HepG2 (cell line): ENCODE measurements around the gene SRGAP2B. TPM values are rescaled to one million over a fixed set of nuclear protein-coding genes. Genes with fewer than 3 reads are reported as not detected.
"Not testable (repeated sequence)": the region's sequence is repeated elsewhere in the genome, so short reads cannot be mapped to it uniquely, and the experiment has no call there.

Experiments
- ATAC-seq: fragments of 200-7000 bp; cut with Tn5 transposase; 3 replicates; pipeline ENCODE4 v1.9.1; 2020; ENCODE audit warnings: mild to moderate bottlenecking, moderate library complexity
- BruUV-seq: library from RNA; stranded (reverse); fragments of 400-500 nt; replicated peaks from 2 replicates; lab custom pipeline; 2021; lab: Mats Ljungman, UMichigan
- CTCF ChIA-PET: fragments of 300-600 bp; formaldehyde crosslinking; extraction: SDS; loops from one replicate; lab custom pipeline; 2021; ENCODE audit warnings: low total read pairs, inconsistent platforms, low intra/inter-chr PET ratio; lab: Yijun Ruan, JAX
- POLR2A ChIA-PET: fragments of 350-600 bp; sonication (Branson Sonifier 250); formaldehyde crosslinking; loops from one replicate; lab custom pipeline; 2020; ENCODE audit warnings: antibody characterized with exemption, inconsistent platforms; lab: Yijun Ruan, JAX
- DNase-seq: peaks from one replicate; pipeline ENCODE4 v3.0.0-alpha.2; 2015; ENCODE audit warnings: low spot score
- FAIRE-seq: peaks from 3 replicates; lab custom pipeline; 2011; peaks lifted over from hg19 to GRCh38; lab: Jason Lieb, UNC
- H2AFZ ChIP-seq: one replicate; pipeline ENCODE4 v1.6.1; 2011; ENCODE audit warnings: low read length, inconsistent platforms
- H3K27ac ChIP-seq: fragments of 300-600 bp; 3 replicates; pipeline ENCODE4 v1.8.0; 2011; ENCODE audit warnings: mixed run types, mild to moderate bottlenecking, mixed read lengths, low read length, inconsistent platforms; ENCODE audit not compliant: insufficient read depth; ENCODE audit errors: extremely low read length
- H3K27me3 ChIP-seq, 2 experiments: fragments of 200-600 bp in 1 of 2; 2 replicates in 1 of 2; 3 replicates in 1 of 2; pipeline versions ENCODE4 v1.6.0 to v1.8.0; 2011; ENCODE audit warnings: low read length in 2 of 2, mild to moderate bottlenecking in 2 of 2, moderate library complexity in 2 of 2, inconsistent platforms in 1 of 2; ENCODE audit not compliant: insufficient read depth in 2 of 2, control insufficient read depth in 1 of 2
- H3K36me3 ChIP-seq, 2 experiments: fragments of 200-600 bp in 1 of 2; replicated peaks in 1 of 2; 2 replicates in 1 of 2; 3 replicates in 1 of 2; pipeline versions ENCODE4 v1.5.1 to v1.8.0; 2011; ENCODE audit warnings: low read length in 2 of 2, inconsistent platforms in 1 of 2; ENCODE audit not compliant: insufficient read depth in 2 of 2, control insufficient read depth in 1 of 2
- H3K4me1 ChIP-seq: 2 replicates; pipeline ENCODE4 v1.5.1; 2012; ENCODE audit warnings: low read length, inconsistent platforms; ENCODE audit not compliant: insufficient read depth
- H3K4me2 ChIP-seq: 2 replicates; pipeline ENCODE4 v1.6.0; 2011; ENCODE audit warnings: low read depth, low read length, inconsistent platforms
- H3K4me3 ChIP-seq, 3 experiments: fragments of 200-600 bp in 1 of 3; sonication (generic), shearing (Covaris generic) in 1 of 3; replicated peaks in 1 of 3; 2 replicates each; pipeline ENCODE4 v1.5.1; 2011 to 2016; ENCODE audit warnings: low read length in 3 of 3, inconsistent platforms in 2 of 3, low read depth in 2 of 3, mild to moderate bottlenecking in 2 of 3, control low read depth in 1 of 3, mixed read lengths in 1 of 3; ENCODE audit not compliant: insufficient read depth in 1 of 3
- H3K79me2 ChIP-seq: one replicate; pipeline ENCODE4 v1.6.1; 2011; ENCODE audit warnings: low read length, inconsistent platforms; ENCODE audit not compliant: insufficient read depth
- H3K9ac ChIP-seq: 2 replicates; pipeline ENCODE4 v1.6.0; 2011; ENCODE audit warnings: mild to moderate bottlenecking, low read depth, low read length, inconsistent platforms; ENCODE audit not compliant: insufficient read depth
- H3K9me3 ChIP-seq: 2 replicates; pipeline ENCODE4 v1.5.1; 2012; ENCODE audit warnings: mild to moderate bottlenecking, low read length
- H4K20me1 ChIP-seq: 2 replicates; pipeline ENCODE4 v1.6.0; 2011; ENCODE audit warnings: inconsistent platforms, mild to moderate bottlenecking, low read length, moderate library complexity; ENCODE audit not compliant: insufficient read depth
- WGBS: methylation state at CpG from one replicate; pipeline ENCODE4 v1.1.6; 2017; ENCODE audit warnings: low lambda C conversion rate; 5-methylcytosine and 5-hydroxymethylcytosine counted together
- in situ Hi-C: cut with HindIII; loops from 2 replicates; pipeline ENCODE4 v1.10.0; 2017; ENCODE audit warnings: low pct_unique_long_range_greater_than_20kb; ENCODE audit not compliant: extremely low pct_ligation_motif_present
- intact Hi-C: fragments of 100-400 bp; cut with micrococcal nuclease; formaldehyde crosslinking; loops from one replicate; pipeline ENCODE4 v1.10.0; 2022; ENCODE audit not compliant: unreplicated experiment
- polyA plus RNA-seq, 8 experiments: library from polyadenylated mRNA; depleted of rRNA in 3 of 8; stranded (reverse) in 7 of 8; unstranded in 1 of 8; fragments of >200 nt; fragmentation: Illumina TruSeq in 4 of 8; extraction: Trizol in 4 of 8; gene quantifications; 2 replicates each; pipeline versions ENCODE4 v1.2.1 to v1.2.3, GENCODE V29; 2011 to 2016; ENCODE audit warnings: low read depth in 4 of 8, missing spikeins in 1 of 8, mixed read lengths in 1 of 8; ENCODE audit not compliant: insufficient read depth in 1 of 8
- total RNA-seq, 5 experiments: library from RNA; depleted of rRNA; stranded (reverse); fragments of >200 nt; fragmentation: Illumina TruSeq; extraction: Trizol; gene quantifications; 2 replicates each; pipeline ENCODE4 v1.2.3, GENCODE V29; 2016; ENCODE audit warnings: low read depth in 1 of 5

The SRGAP2B gene
- total and polyA plus RNA-seq, 2 of the 13 experiments (the other 11 are each of a cell fraction or from before 2014, with no cell fraction given): 9.2 to 16.1 TPM

- DNase-seq, H3K4me1 ChIP-seq, H3K79me2 ChIP-seq, CTCF ChIA-PET, H3K36me3 ChIP-seq, H4K20me1 ChIP-seq, H3K4me3 ChIP-seq, H3K27ac ChIP-seq, H3K9me3 ChIP-seq, FAIRE-seq, H3K9ac ChIP-seq, in situ Hi-C loops, intact Hi-C loops, H2AFZ ChIP-seq, H3K4me2 ChIP-seq, H3K27me3 ChIP-seq, BruUV-seq, POLR2A ChIA-PET: not testable (repeated sequence)
- no CpG with 5 or more reads among the region's 4 CpGs for WGBS
- peak; percentile 38; the same call in 2 of the 3 replicates for ATAC-seq
Measured at GRCh38 chr1:145027251-145027650, 67.9 kb downstream of the SRGAP2B start.

- H3K9ac ChIP-seq, POLR2A ChIA-PET, FAIRE-seq, H3K79me2 ChIP-seq, intact Hi-C loops, H3K27ac ChIP-seq, H3K4me1 ChIP-seq, H4K20me1 ChIP-seq, in situ Hi-C loops, H3K4me3 ChIP-seq, CTCF ChIA-PET, H3K27me3 ChIP-seq, H2AFZ ChIP-seq, H3K9me3 ChIP-seq, H3K4me2 ChIP-seq, BruUV-seq, H3K36me3 ChIP-seq, DNase-seq: not testable (repeated sequence)
- ATAC-seq: peak; percentile 38; the same call in 1 of the 3 replicates
Measured at GRCh38 chr1:145025286-145025685, 69.8 kb downstream of the SRGAP2B start.

- H3K9me3 ChIP-seq, H3K79me2 ChIP-seq, in situ Hi-C loops, H2AFZ ChIP-seq, H3K4me3 ChIP-seq, H3K27ac ChIP-seq, BruUV-seq, H3K9ac ChIP-seq, CTCF ChIA-PET, H3K4me2 ChIP-seq, H3K4me1 ChIP-seq, H3K27me3 ChIP-seq, H4K20me1 ChIP-seq, FAIRE-seq, ATAC-seq, POLR2A ChIA-PET, DNase-seq, H3K36me3 ChIP-seq, intact Hi-C loops: not testable (repeated sequence)
- 100% methylated on average over 1 of the region's 2 CpGs for WGBS
Measured at GRCh38 chr1:145022259-145022658, 72.9 kb downstream of the SRGAP2B start.

- H3K4me2 ChIP-seq, H3K27me3 ChIP-seq, H2AFZ ChIP-seq, H3K36me3 ChIP-seq, POLR2A ChIA-PET, in situ Hi-C loops, H3K79me2 ChIP-seq, FAIRE-seq, BruUV-seq, H3K9me3 ChIP-seq, CTCF ChIA-PET, DNase-seq, H3K9ac ChIP-seq, H3K27ac ChIP-seq, H3K4me1 ChIP-seq, intact Hi-C loops, H3K4me3 ChIP-seq, H4K20me1 ChIP-seq, ATAC-seq: not testable (repeated sequence)
- 90% methylated on average over 2 of the region's 4 CpGs for WGBS
Measured at GRCh38 chr1:145021749-145022148, 73.4 kb downstream of the SRGAP2B start.
